ENCODE results near the gene PIMREG. TPM values are rescaled to one million over a fixed set of nuclear protein-coding genes. Genes with fewer than 3 reads are reported as not detected.

The PIMREG gene
- total and polyA plus RNA-seq, 2 experiments from 2014 or later = 3.9 to 11.8 TPM

DNA sequence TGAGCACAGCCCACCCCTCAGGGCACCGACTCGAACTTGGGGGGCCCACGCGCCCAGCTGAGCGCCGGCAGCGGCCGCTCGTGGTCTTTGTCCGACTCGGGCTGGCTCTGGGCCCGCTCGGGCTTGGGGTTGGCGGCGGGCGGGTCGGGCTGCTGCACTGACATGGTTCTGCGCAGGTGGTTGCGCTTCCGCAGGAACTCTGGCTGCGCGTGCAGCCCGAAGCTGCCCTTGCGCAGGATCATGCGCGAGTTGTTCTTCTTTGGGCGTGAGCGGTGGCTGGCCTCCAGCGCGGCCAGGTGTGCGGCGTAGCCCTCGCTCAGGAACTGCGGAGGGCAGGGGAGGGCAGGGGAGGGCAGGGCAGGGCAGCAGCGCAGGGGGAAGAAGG lies 11.1 kb downstream of the PIMREG start:
- 2% methylated on average over 20 of the region's 35 CpGs for WGBS (ENCODE audit: low lambda C conversion rate, missing lambda C conversion rate)
- Histone ChIP-seq H4K20me1 (ENCODE audit: insufficient read depth, poor library complexity, severe bottlenecking) (no peaks in the 10 kb centered on the region), H3K36me3 (replicated peaks; ENCODE audit: insufficient read depth, low read depth) (no peaks in the 10 kb centered on the region), H3K9me2 (replicated peaks; ENCODE audit: insufficient read depth) (no peaks in the 10 kb centered on the region), H3K27me3 (peaks cover 9% of the 10 kb centered on the region), H3K4me1 (ENCODE audit: insufficient read depth) (peaks cover 14% of the 10 kb centered on the region), H3K9me3 (ENCODE audit: low read depth) (no peaks in the 10 kb centered on the region), H3K4me3 (no peak overlapping the region), H2AFZ (peak overlapping the region; percentile 68), H3K79me2 (no peaks in the 10 kb centered on the region), H3K27ac (no peak overlapping the region), H3K4me2 (peak overlapping the region; percentile 91)
- DNase-seq (ENCODE audit: low spot score) = peak; percentile 75
- TF ChIP-seq, protein P1, sequence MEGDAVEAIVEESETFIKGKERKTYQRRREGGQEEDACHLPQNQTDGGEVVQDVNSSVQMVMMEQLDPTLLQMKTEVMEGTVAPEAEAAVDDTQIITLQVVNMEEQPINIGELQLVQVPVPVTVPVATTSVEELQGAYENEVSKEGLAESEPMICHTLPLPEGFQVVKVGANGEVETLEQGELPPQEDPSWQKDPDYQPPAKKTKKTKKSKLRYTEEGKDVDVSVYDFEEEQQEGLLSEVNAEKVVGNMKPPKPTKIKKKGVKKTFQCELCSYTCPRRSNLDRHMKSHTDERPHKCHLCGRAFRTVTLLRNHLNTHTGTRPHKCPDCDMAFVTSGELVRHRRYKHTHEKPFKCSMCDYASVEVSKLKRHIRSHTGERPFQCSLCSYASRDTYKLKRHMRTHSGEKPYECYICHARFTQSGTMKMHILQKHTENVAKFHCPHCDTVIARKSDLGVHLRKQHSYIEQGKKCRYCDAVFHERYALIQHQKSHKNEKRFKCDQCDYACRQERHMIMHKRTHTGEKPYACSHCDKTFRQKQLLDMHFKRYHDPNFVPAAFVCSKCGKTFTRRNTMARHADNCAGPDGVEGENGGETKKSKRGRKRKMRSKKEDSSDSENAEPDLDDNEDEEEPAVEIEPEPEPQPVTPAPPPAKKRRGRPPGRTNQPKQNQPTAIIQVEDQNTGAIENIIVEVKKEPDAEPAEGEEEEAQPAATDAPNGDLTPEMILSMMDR (IDR thresholded peaks at IDR 0.05; ENCODE audit: poor library complexity) = no peak
- TF ChIP-seq EZH2phosphoT487 (IDR thresholded peaks at IDR 0.05; ENCODE audit: low read depth, severe bottlenecking, unreplicated experiment) = no peak

- H3K9me3 ChIP-seq (ENCODE audit: low read depth) = no peaks in the 10 kb centered on the region
- no peaks in the 10 kb centered on the region for H3K79me2 ChIP-seq
- no peaks in the 10 kb centered on the region for H3K9me2 ChIP-seq (replicated peaks; ENCODE audit: insufficient read depth)
- 93% methylated on average over 9 of the region's 9 CpGs for WGBS (ENCODE audit: low lambda C conversion rate, missing lambda C conversion rate)
- no peak for DNase-seq (ENCODE audit: low spot score)
- H3K27ac ChIP-seq = no peak overlapping the region
- no peak overlapping the region for H3K4me3 ChIP-seq
- H4K20me1 ChIP-seq (ENCODE audit: insufficient read depth, poor library complexity, severe bottlenecking) = no peaks in the 10 kb centered on the region
- H3K4me1 ChIP-seq (ENCODE audit: insufficient read depth) = peaks cover 14% of the 10 kb centered on the region
- H2AFZ ChIP-seq = no peak overlapping the region
- TF ChIP-seq EZH2 (IDR thresholded peaks at IDR 0.05; ENCODE audit: borderline replicate concordance) (no peak), EZH2phosphoT487 (IDR thresholded peaks at IDR 0.05; ENCODE audit: low read depth, severe bottlenecking, unreplicated experiment) (no peak)
- TF ChIP-seq, protein P1 (IDR thresholded peaks at IDR 0.05; ENCODE audit: poor library complexity) = no peak
- H3K4me2 ChIP-seq = no peak overlapping the region
- H3K27me3 ChIP-seq = peaks cover 9% of the 10 kb centered on the region
- H3K36me3 ChIP-seq (replicated peaks; ENCODE audit: insufficient read depth, low read depth) = no peaks in the 10 kb centered on the region
These were observed 12.1 kb downstream of the PIMREG start for GRCh38 chr17:6456321-6456720.

- no peak overlapping the region for H3K4me3 ChIP-seq
- TF ChIP-seq EZH2phosphoT487 (IDR thresholded peaks at IDR 0.05; ENCODE audit: low read depth, severe bottlenecking, unreplicated experiment) (no peak), EZH2 (IDR thresholded peaks at IDR 0.05; ENCODE audit: borderline replicate concordance) (no peak)
- TF ChIP-seq, protein P1 (IDR thresholded peaks at IDR 0.05; ENCODE audit: poor library complexity) = no peak
- no peak overlapping the region for H3K4me2 ChIP-seq
- peak; percentile 57 for DNase-seq (ENCODE audit: low spot score)
- WGBS (ENCODE audit: low lambda C conversion rate, missing lambda C conversion rate) = 76% methylated on average over 14 of the region's 14 CpGs
- no peaks in the 10 kb centered on the region for H3K36me3 ChIP-seq (replicated peaks; ENCODE audit: insufficient read depth, low read depth)
- peak overlapping the region; percentile 29 for H3K27ac ChIP-seq
- peaks cover 9% of the 10 kb centered on the region for H3K27me3 ChIP-seq
- H3K79me2 ChIP-seq = no peaks in the 10 kb centered on the region
- no peaks in the 10 kb centered on the region for H3K9me2 ChIP-seq (replicated peaks; ENCODE audit: insufficient read depth)
- no peaks in the 10 kb centered on the region for H3K9me3 ChIP-seq (ENCODE audit: low read depth)
- H3K4me1 ChIP-seq (ENCODE audit: insufficient read depth) = peaks cover 14% of the 10 kb centered on the region
- H4K20me1 ChIP-seq (ENCODE audit: insufficient read depth, poor library complexity, severe bottlenecking) = no peaks in the 10 kb centered on the region
- H2AFZ ChIP-seq = no peak overlapping the region
These were observed 12.8 kb downstream of the PIMREG start for GRCh38 chr17:6456914-6457687.

Measured in hepatocyte (in vitro differentiated cells).